GM20431 (cell line): ENCODE measurements around the gene CHURC1.

Source experiments
- in situ Hi-C: fragments of 300-500 bp; cut with MseI, MboI; formaldehyde crosslinking; loops from one replicate; pipeline ENCODE4 v1.15.0; 2020; ENCODE audit warnings: low sequenced_read_pairs; ENCODE audit not compliant: unreplicated experiment

Gene CHURC1

GRCh38 chr14:64937171-64937820, 23.0 kb downstream of the CHURC1 start:
- in situ Hi-C loops = no loop called here

GRCh38 chr14:64937821-64938193, 23.6 kb downstream of the CHURC1 start:
- in situ Hi-C loops = no loop called here

- in situ Hi-C loops = no loop called here
Observed at GRCh38 chr14:64938972-64939816, 24.9 kb downstream of the CHURC1 start.

GRCh38 chr14:64939817-64940190, 25.5 kb downstream of the CHURC1 start:
- in situ Hi-C loops = no loop called here

GRCh38 chr14:64940336-64940910, 26.2 kb downstream of the CHURC1 start:
- in situ Hi-C loops = no loop called here

GRCh38 chr14:64942531-64943111, 28.4 kb downstream of the CHURC1 start, which contains the start of gene GPX2:
GPX2 (minus strand) TSS chr14:64942745; CDS start chr14:64942726, 19 bp downstream.
- in situ Hi-C loops = no loop called here

- in situ Hi-C loops = no loop called here
Observed at GRCh38 chr14:64943556-64943955, 29.3 kb downstream of the CHURC1 start.

GRCh38 chr14:64944041-64944440, 29.8 kb downstream of the CHURC1 start:
- in situ Hi-C loops = no loop called here

- in situ Hi-C loops = no loop called here
Observed at GRCh38 chr14:64944861-64945260, 30.6 kb downstream of the CHURC1 start.

- in situ Hi-C loops = no loop called here
Observed at GRCh38 chr14:64945431-64946178, 31.4 kb downstream of the CHURC1 start.

GRCh38 chr14:64946310-64947045, 32.2 kb downstream of the CHURC1 start:
- in situ Hi-C loops = no loop called here

GRCh38 chr14:64947710-64948611, 33.7 kb downstream of the CHURC1 start:
- in situ Hi-C loops = no loop called here

GRCh38 chr14:64948612-64949210, 34.5 kb downstream of the CHURC1 start:
- in situ Hi-C loops = no loop called here

GRCh38 chr14:64950889-64951288, 36.6 kb downstream of the CHURC1 start:
- in situ Hi-C loops = no loop called here

GRCh38 chr14:64951291-64951690, 37.0 kb downstream of the CHURC1 start:
- in situ Hi-C loops = no loop called here

- in situ Hi-C loops = no loop called here
Observed at GRCh38 chr14:64951724-64952123, 37.5 kb downstream of the CHURC1 start.

- in situ Hi-C loops = no loop called here
Observed at GRCh38 chr14:64952598-64953309, 38.5 kb downstream of the CHURC1 start.

- in situ Hi-C loops = no loop called here
Observed at GRCh38 chr14:64953310-64953654, 39.0 kb downstream of the CHURC1 start.
